Pulmonary artery endothelial cell (primary cell): Measurements from ENCODE around the gene PDCD1. TPM values are rescaled to one million over a fixed set of nuclear protein-coding genes. Genes with fewer than 3 reads are reported as not detected.

Experiments
- DNase-seq: peaks from one replicate; pipeline ENCODE4 v3.0.0-alpha.2; 2011; ENCODE audit warnings: low read depth, low spot score
- total RNA-seq: library from RNA; depleted of rRNA; stranded (reverse); fragments of >200 nt; gene quantifications from 2 replicates; pipeline ENCODE4 v1.2.3, GENCODE V29; 2014

The PDCD1 gene
- total RNA-seq, 1 donor from 2014 or later: not detected

GRCh38 chr2:241895712-241896641 lies 37.3 kb upstream of the PDCD1 start:
- peak; percentile 36 for DNase-seq

- no peak for DNase-seq
Measured at GRCh38 chr2:241895427-241895711, 36.7 kb upstream of the PDCD1 start.

- no peak for DNase-seq
Measured at GRCh38 chr2:241894681-241895426, 36.2 kb upstream of the PDCD1 start.

- no peak for DNase-seq
Measured at GRCh38 chr2:241894056-241894641, 35.5 kb upstream of the PDCD1 start.

GRCh38 chr2:241893265-241893664 lies 34.6 kb upstream of the PDCD1 start:
- no peak for DNase-seq

- no peak for DNase-seq
Measured at GRCh38 chr2:241892299-241893137, 33.8 kb upstream of the PDCD1 start.

- no peak for DNase-seq
Measured at GRCh38 chr2:241891988-241892298, 33.2 kb upstream of the PDCD1 start.

GRCh38 chr2:241891315-241891987 lies 32.8 kb upstream of the PDCD1 start:
- no peak for DNase-seq

GRCh38 chr2:241890524-241891235 lies 32.0 kb upstream of the PDCD1 start:
- no peak for DNase-seq

- no peak for DNase-seq
Measured at GRCh38 chr2:241888641-241889040, 29.9 kb upstream of the PDCD1 start.

GRCh38 chr2:241887806-241888522 lies 29.3 kb upstream of the PDCD1 start:
- no peak for DNase-seq

GRCh38 chr2:241886840-241887447 lies 28.2 kb upstream of the PDCD1 start:
- DNase-seq: no peak

GRCh38 chr2:241885946-241886643 lies 27.4 kb upstream of the PDCD1 start:
- no peak for DNase-seq

- DNase-seq: no peak
Measured at GRCh38 chr2:241885291-241885945, 26.7 kb upstream of the PDCD1 start.

- DNase-seq: no peak
Measured at GRCh38 chr2:241884951-241885290, 26.2 kb upstream of the PDCD1 start.

- DNase-seq: no peak
Measured at GRCh38 chr2:241882091-241882625, 23.5 kb upstream of the PDCD1 start.

GRCh38 chr2:241880311-241881073 lies 21.8 kb upstream of the PDCD1 start:
- DNase-seq: no peak
